GM23338 (cell line): Measurements from ENCODE around the gene SLAMF9. TPM values are rescaled to one million over a fixed set of nuclear protein-coding genes. Genes with fewer than 3 reads are reported as not detected.

Experiments used
- ATAC-seq: fragments of 200-7000 bp; cut with Tn5 transposase; 3 replicates; pipeline ENCODE4 v1.9.1; 2020
- DNase-seq: peaks from one replicate; pipeline ENCODE4 v3.0.0-alpha.2; 2015; ENCODE audit warnings: low spot score
- H2AFZ ChIP-seq: fragments of 200-600 bp; sonication (generic); 2 replicates; pipeline ENCODE4 v1.8.0; 2016; ENCODE audit warnings: antibody characterized with exemption, mild to moderate bottlenecking, moderate library complexity
- H3F3A ChIP-seq: fragments of 200-600 bp; sonication (generic); replicated peaks from 2 replicates; pipeline ENCODE4 v1.8.0; 2017; ENCODE audit warnings: antibody characterized with exemption, mixed run types, low read depth
- H3K27ac ChIP-seq: fragments of 200-600 bp; sonication (generic); 2 replicates; pipeline ENCODE4 v1.6.1; 2016; ENCODE audit warnings: low read depth
- H3K27me3 ChIP-seq: fragments of 200-600 bp; sonication (generic); 2 replicates; pipeline ENCODE4 v1.8.0; 2016; ENCODE audit warnings: mild to moderate bottlenecking, mixed run types, moderate library complexity; ENCODE audit not compliant: insufficient read depth
- H3K36me3 ChIP-seq: fragments of 200-600 bp; sonication (generic); 2 replicates; pipeline ENCODE4 v1.8.0; 2016; ENCODE audit warnings: mild to moderate bottlenecking; ENCODE audit not compliant: insufficient read depth
- H3K4me1 ChIP-seq: fragments of 200-600 bp; sonication (generic); 2 replicates; pipeline ENCODE4 v1.8.0; 2016; ENCODE audit warnings: mild to moderate bottlenecking, moderate library complexity; ENCODE audit not compliant: insufficient read depth
- H3K4me2 ChIP-seq: fragments of 200-600 bp; sonication (generic); 2 replicates; pipeline ENCODE4 v1.7.1; 2017; ENCODE audit warnings: mixed run types
- H3K4me3 ChIP-seq: fragments of 200-600 bp; sonication (generic); 2 replicates; pipeline ENCODE4 v1.6.1; 2016; ENCODE audit warnings: mixed run types
- H3K79me2 ChIP-seq: fragments of 200-600 bp; sonication (generic); replicated peaks from 2 replicates; pipeline ENCODE4 v1.8.0; 2017; ENCODE audit warnings: mild to moderate bottlenecking; ENCODE audit not compliant: insufficient read depth
- H3K9me2 ChIP-seq: fragments of 200-600 bp; sonication (generic); 2 replicates; pipeline ENCODE4 v1.8.0; 2017; ENCODE audit not compliant: insufficient read depth
- H4K20me1 ChIP-seq: fragments of 200-600 bp; sonication (generic); replicated peaks from 2 replicates; pipeline ENCODE4 v1.8.0; 2017; ENCODE audit warnings: mild to moderate bottlenecking; ENCODE audit not compliant: insufficient read depth
- H3K27ac Mint-ChIP-seq: 2 replicates; pipeline ENCODE4 v1.8.0; 2020; ENCODE audit warnings: inconsistent platforms, mild to moderate bottlenecking, moderate library complexity, mixed read lengths
- H3K27me3 Mint-ChIP-seq: 3 replicates; pipeline ENCODE4 v1.8.0; 2022; ENCODE audit warnings: low read depth, mild to moderate bottlenecking, moderate library complexity, mixed read lengths, inconsistent platforms; ENCODE audit not compliant: insufficient read depth, poor library complexity
- H3K36me3 Mint-ChIP-seq: 3 replicates; pipeline ENCODE4 v1.8.0; 2021; ENCODE audit warnings: low read depth, mild to moderate bottlenecking, inconsistent platforms, moderate library complexity, mixed read lengths
- H3K4me1 Mint-ChIP-seq: 3 replicates; pipeline ENCODE4 v1.8.0; 2020; ENCODE audit warnings: mild to moderate bottlenecking, inconsistent platforms, mixed read lengths
- H3K4me3 Mint-ChIP-seq: 3 replicates; pipeline ENCODE4 v1.8.0; 2021; ENCODE audit warnings: moderate library complexity, mild to moderate bottlenecking, inconsistent platforms, mixed read lengths
- H3K9me3 Mint-ChIP-seq: 3 replicates; pipeline ENCODE4 v1.8.0; 2020; ENCODE audit warnings: moderate library complexity, mild to moderate bottlenecking, inconsistent platforms, mixed read lengths
- CREB1 ChIP-seq: fragments of 250-450 bp; sonication (Bioruptor Pico); IDR thresholded peaks from 2 replicates; pipeline ENCODE4 v1.5.0; 2020; ENCODE audit warnings: low read depth, mild to moderate bottlenecking, moderate library complexity
- EZH2 ChIP-seq: fragments of 200-600 bp; sonication (generic); IDR thresholded peaks from one replicate; pipeline ENCODE4 v1.8.0; 2017; ENCODE audit warnings: antibody characterized with exemption, mild to moderate bottlenecking, low read depth; ENCODE audit not compliant: unreplicated experiment
- EZH2phosphoT487 ChIP-seq: fragments of 200-600 bp; sonication (generic); IDR thresholded peaks from one replicate; pipeline ENCODE4 v1.8.1; 2018; ENCODE audit warnings: antibody characterized with exemption; ENCODE audit not compliant: unreplicated experiment
- JUNB ChIP-seq: IDR thresholded peaks from one replicate; pipeline ENCODE4 v1.6.1; 2016; ENCODE audit warnings: antibody characterized with exemption; ENCODE audit not compliant: unreplicated experiment
- NANOG ChIP-seq: IDR thresholded peaks from 2 replicates; pipeline ENCODE4 v1.6.1; 2016; ENCODE audit warnings: antibody characterized with exemption, borderline replicate concordance
- POLR2AphosphoS5 ChIP-seq: IDR thresholded peaks from 2 replicates; pipeline ENCODE4 v1.6.1; 2016; ENCODE audit warnings: antibody characterized with exemption, low read depth
- ZNF331 ChIP-seq: fragments of 250-450 bp; sonication (Bioruptor Pico); IDR thresholded peaks from 2 replicates; pipeline ENCODE4 v1.5.0; 2020; ENCODE audit warnings: low read depth, mild to moderate bottlenecking, moderate library complexity
- polyA plus RNA-seq: library from polyadenylated mRNA; unstranded; fragments of >200 nt; fragmentation: Nextera tagmentation; extraction: Ambion mirVana; gene quantifications from 2 replicates; pipeline ENCODE4 v1.2.1, GENCODE V29; 2016
- total RNA-seq: library from RNA; depleted of rRNA; stranded (reverse); fragments of >200 nt; shearing (Covaris generic); gene quantifications from 2 replicates; pipeline ENCODE4 v1.2.3, GENCODE V29; 2014
- TF ChIP-seq, protein P1 (sequence below), 2 experiments: fragments of 200-600 bp in 1 of 2; sonication (generic) in 1 of 2; conservative IDR thresholded peaks; 2 replicates each; pipeline versions ENCODE4 v1.5.1 to v1.6.1; 2016 to 2017; ENCODE audit warnings: antibody characterized with exemption in 2 of 2, low read depth in 2 of 2, mild to moderate bottlenecking in 2 of 2, moderate library complexity in 1 of 2
- TF ChIP-seq, protein P2 (sequence below): IDR thresholded peaks from 2 replicates; pipeline ENCODE4 v1.6.1; 2016; ENCODE audit warnings: antibody characterized with exemption
- TF ChIP-seq, protein P3 (sequence below): IDR thresholded peaks from one replicate; pipeline ENCODE4 v1.6.1; 2018; ENCODE audit warnings: antibody characterized with exemption; ENCODE audit not compliant: unreplicated experiment
- TF ChIP-seq, protein P4 (sequence below): fragments of 250-450 bp; sonication (Bioruptor Pico); IDR thresholded peaks from 2 replicates; pipeline ENCODE4 v1.5.0; 2020; ENCODE audit warnings: mild to moderate bottlenecking, moderate library complexity

The SLAMF9 gene
- total and polyA plus RNA-seq, 2 experiments from 2014 or later = not detected

DNA sequence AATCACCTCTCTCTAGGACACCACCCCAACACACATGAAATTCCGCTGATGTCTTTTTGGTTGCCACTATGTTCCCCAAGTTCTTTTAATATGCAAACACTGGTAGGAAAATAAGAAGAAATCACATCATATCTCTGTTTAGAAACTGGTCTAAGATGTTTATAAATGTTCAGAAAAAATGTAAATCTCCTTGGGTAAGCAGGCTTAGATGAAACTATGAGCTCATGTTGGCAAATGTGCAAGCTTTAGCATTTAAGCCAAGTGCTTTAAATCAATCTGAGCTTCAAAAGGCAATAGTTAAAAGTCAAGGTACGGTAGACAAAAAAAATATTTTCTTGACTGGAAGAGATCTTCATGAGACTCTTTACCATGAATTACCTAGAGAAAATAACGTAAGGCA lies 25.2 kb upstream of the SLAMF9 start (continued):
- TF ChIP-seq, protein P1, sequence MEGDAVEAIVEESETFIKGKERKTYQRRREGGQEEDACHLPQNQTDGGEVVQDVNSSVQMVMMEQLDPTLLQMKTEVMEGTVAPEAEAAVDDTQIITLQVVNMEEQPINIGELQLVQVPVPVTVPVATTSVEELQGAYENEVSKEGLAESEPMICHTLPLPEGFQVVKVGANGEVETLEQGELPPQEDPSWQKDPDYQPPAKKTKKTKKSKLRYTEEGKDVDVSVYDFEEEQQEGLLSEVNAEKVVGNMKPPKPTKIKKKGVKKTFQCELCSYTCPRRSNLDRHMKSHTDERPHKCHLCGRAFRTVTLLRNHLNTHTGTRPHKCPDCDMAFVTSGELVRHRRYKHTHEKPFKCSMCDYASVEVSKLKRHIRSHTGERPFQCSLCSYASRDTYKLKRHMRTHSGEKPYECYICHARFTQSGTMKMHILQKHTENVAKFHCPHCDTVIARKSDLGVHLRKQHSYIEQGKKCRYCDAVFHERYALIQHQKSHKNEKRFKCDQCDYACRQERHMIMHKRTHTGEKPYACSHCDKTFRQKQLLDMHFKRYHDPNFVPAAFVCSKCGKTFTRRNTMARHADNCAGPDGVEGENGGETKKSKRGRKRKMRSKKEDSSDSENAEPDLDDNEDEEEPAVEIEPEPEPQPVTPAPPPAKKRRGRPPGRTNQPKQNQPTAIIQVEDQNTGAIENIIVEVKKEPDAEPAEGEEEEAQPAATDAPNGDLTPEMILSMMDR (conservative IDR thresholded peaks at IDR 0.05; ENCODE audit: low read depth in 2 of 2) = no peak

DNA sequence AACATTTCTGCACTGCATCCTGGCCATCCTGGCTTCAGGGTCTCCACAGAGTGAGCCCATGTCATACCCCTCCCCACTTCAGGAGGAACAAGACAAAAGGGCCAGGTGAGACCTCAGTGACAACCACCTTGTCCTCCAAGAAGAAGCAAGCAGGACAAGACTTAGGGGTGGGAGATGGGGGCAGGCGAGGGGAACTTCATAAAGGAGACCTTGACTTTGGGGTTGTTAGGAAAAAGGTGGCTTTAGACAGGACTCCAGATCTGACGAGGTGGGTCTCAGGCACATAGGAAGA lies 24.0 kb upstream of the SLAMF9 start:
- H3K36me3 ChIP-seq = no peaks in the 10 kb centered on the region
- H3K79me2 ChIP-seq = no peaks in the 10 kb centered on the region
- Mint-ChIP-seq H3K9me3 (no peaks in the 10 kb centered on the region), H3K27me3 (peaks cover 5% of the 10 kb centered on the region), H3K4me3 (no peak overlapping the region), H3K4me1 (no peaks in the 10 kb centered on the region), H3K27ac (no peak overlapping the region), H3K36me3 (no peaks in the 10 kb centered on the region)
- ATAC-seq = no peak
- H3K4me1 ChIP-seq = no peaks in the 10 kb centered on the region
- H2AFZ ChIP-seq = no peak overlapping the region
- H3K4me2 ChIP-seq = no peak overlapping the region
- no peak overlapping the region for H3K4me3 ChIP-seq
- no peak overlapping the region for H3K27ac ChIP-seq
- 0 out of 2 replicates have a peak, but pooled peaks cover 5% of the 10 kb centered on the region for H3K9me2 ChIP-seq
- peaks cover 3% of the 10 kb centered on the region; the same call in 1 of the 2 replicates for H3K27me3 ChIP-seq
- no peak for DNase-seq
- H3F3A ChIP-seq = no peaks in the 10 kb centered on the region
- no peaks in the 10 kb centered on the region for H4K20me1 ChIP-seq
- TF ChIP-seq, protein P2, sequence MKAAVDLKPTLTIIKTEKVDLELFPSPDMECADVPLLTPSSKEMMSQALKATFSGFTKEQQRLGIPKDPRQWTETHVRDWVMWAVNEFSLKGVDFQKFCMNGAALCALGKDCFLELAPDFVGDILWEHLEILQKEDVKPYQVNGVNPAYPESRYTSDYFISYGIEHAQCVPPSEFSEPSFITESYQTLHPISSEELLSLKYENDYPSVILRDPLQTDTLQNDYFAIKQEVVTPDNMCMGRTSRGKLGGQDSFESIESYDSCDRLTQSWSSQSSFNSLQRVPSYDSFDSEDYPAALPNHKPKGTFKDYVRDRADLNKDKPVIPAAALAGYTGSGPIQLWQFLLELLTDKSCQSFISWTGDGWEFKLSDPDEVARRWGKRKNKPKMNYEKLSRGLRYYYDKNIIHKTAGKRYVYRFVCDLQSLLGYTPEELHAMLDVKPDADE = no peak
- TF ChIP-seq POLR2AphosphoS5 (no peak), JUNB (no peak), EZH2 (no peak), CREB1 (CRISPR knock-in tag) (no peak), NANOG (no peak), EZH2phosphoT487 (no peak), ZNF331 (CRISPR knock-in tag) (no peak)
- TF ChIP-seq, protein P1 (conservative IDR thresholded peaks at IDR 0.05; ENCODE audit: low read depth in 2 of 2) = no peak
- TF ChIP-seq, protein P3, sequence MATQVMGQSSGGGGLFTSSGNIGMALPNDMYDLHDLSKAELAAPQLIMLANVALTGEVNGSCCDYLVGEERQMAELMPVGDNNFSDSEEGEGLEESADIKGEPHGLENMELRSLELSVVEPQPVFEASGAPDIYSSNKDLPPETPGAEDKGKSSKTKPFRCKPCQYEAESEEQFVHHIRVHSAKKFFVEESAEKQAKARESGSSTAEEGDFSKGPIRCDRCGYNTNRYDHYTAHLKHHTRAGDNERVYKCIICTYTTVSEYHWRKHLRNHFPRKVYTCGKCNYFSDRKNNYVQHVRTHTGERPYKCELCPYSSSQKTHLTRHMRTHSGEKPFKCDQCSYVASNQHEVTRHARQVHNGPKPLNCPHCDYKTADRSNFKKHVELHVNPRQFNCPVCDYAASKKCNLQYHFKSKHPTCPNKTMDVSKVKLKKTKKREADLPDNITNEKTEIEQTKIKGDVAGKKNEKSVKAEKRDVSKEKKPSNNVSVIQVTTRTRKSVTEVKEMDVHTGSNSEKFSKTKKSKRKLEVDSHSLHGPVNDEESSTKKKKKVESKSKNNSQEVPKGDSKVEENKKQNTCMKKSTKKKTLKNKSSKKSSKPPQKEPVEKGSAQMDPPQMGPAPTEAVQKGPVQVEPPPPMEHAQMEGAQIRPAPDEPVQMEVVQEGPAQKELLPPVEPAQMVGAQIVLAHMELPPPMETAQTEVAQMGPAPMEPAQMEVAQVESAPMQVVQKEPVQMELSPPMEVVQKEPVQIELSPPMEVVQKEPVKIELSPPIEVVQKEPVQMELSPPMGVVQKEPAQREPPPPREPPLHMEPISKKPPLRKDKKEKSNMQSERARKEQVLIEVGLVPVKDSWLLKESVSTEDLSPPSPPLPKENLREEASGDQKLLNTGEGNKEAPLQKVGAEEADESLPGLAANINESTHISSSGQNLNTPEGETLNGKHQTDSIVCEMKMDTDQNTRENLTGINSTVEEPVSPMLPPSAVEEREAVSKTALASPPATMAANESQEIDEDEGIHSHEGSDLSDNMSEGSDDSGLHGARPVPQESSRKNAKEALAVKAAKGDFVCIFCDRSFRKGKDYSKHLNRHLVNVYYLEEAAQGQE = no peak
- TF ChIP-seq, protein P4, sequence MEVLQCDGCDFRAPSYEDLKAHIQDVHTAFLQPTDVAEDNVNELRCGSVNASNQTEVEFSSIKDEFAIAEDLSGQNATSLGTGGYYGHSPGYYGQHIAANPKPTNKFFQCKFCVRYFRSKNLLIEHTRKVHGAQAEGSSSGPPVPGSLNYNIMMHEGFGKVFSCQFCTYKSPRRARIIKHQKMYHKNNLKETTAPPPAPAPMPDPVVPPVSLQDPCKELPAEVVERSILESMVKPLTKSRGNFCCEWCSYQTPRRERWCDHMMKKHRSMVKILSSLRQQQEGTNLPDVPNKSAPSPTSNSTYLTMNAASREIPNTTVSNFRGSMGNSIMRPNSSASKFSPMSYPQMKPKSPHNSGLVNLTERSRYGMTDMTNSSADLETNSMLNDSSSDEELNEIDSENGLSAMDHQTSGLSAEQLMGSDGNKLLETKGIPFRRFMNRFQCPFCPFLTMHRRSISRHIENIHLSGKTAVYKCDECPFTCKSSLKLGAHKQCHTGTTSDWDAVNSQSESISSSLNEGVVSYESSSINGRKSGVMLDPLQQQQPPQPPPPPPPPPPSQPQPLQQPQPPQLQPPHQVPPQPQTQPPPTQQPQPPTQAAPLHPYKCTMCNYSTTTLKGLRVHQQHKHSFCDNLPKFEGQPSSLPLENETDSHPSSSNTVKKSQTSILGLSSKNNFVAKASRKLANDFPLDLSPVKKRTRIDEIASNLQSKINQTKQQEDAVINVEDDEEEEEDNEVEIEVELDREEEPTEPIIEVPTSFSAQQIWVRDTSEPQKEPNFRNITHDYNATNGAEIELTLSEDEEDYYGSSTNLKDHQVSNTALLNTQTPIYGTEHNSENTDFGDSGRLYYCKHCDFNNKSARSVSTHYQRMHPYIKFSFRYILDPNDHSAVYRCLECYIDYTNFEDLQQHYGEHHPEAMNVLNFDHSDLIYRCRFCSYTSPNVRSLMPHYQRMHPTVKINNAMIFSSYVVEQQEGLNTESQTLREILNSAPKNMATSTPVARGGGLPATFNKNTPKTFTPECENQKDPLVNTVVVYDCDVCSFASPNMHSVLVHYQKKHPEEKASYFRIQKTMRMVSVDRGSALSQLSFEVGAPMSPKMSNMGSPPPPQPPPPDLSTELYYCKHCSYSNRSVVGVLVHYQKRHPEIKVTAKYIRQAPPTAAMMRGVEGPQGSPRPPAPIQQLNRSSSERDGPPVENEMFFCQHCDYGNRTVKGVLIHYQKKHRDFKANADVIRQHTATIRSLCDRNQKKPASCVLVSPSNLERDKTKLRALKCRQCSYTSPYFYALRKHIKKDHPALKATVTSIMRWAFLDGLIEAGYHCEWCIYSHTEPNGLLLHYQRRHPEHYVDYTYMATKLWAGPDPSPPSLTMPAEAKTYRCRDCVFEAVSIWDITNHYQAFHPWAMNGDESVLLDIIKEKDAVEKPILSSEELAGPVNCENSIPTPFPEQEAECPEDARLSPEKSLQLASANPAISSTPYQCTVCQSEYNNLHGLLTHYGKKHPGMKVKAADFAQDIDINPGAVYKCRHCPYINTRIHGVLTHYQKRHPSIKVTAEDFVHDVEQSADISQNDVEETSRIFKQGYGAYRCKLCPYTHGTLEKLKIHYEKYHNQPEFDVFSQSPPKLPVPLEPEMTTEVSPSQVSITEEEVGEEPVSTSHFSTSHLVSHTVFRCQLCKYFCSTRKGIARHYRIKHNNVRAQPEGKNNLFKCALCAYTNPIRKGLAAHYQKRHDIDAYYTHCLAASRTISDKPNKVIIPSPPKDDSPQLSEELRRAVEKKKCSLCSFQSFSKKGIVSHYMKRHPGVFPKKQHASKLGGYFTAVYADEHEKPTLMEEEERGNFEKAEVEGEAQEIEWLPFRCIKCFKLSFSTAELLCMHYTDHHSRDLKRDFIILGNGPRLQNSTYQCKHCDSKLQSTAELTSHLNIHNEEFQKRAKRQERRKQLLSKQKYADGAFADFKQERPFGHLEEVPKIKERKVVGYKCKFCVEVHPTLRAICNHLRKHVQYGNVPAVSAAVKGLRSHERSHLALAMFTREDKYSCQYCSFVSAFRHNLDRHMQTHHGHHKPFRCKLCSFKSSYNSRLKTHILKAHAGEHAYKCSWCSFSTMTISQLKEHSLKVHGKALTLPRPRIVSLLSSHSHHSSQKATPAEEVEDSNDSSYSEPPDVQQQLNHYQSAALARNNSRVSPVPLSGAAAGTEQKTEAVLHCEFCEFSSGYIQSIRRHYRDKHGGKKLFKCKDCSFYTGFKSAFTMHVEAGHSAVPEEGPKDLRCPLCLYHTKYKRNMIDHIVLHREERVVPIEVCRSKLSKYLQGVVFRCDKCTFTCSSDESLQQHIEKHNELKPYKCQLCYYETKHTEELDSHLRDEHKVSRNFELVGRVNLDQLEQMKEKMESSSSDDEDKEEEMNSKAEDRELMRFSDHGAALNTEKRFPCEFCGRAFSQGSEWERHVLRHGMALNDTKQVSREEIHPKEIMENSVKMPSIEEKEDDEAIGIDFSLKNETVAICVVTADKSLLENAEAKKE (CRISPR knock-in tag) = no peak
